Lung (tissue), 12 donors: ENCODE data around the gene POLN. TPM values are rescaled to one million over a fixed set of nuclear protein-coding genes. Genes with fewer than 3 reads are reported as not detected.

Experiments used
- ATAC-seq: fragments of 200-7000 bp; cut with Tn5 transposase; one replicate; pipeline ENCODE4 v1.9.1; 2020; ENCODE audit warnings: moderate number of reproducible peaks; ENCODE audit not compliant: insufficient read depth, low FRiP score
- DNase-seq, 3 donors: peaks; one replicate each; pipeline ENCODE4 v3.0.0-alpha.2; 2013 to 2017
- H3K27ac ChIP-seq, 2 donors: one replicate each; pipeline ENCODE4 v1.5.1; 2013; ENCODE audit warnings: mild to moderate bottlenecking in 2 of 2, moderate library complexity in 2 of 2, control low read depth in 1 of 2, inconsistent platforms in 1 of 2, low read depth in 1 of 2, low read length in 1 of 2
- H3K27me3 ChIP-seq, 3 donors: one replicate each; pipeline ENCODE4 v1.5.1; 2013; ENCODE audit warnings: low read length in 2 of 3; ENCODE audit not compliant: control insufficient read depth in 3 of 3, insufficient read depth in 3 of 3
- H3K36me3 ChIP-seq, 4 donors: one replicate each; pipeline ENCODE4 v1.5.1; 2013; ENCODE audit warnings: low read length in 4 of 4, mild to moderate bottlenecking in 1 of 4, moderate library complexity in 1 of 4; ENCODE audit not compliant: control insufficient read depth in 4 of 4, insufficient read depth in 4 of 4
- H3K4me1 ChIP-seq, 5 donors: one replicate each; pipeline ENCODE4 v1.5.1; 2013; ENCODE audit warnings: low read length in 5 of 5, mild to moderate bottlenecking in 2 of 5, moderate library complexity in 1 of 5; ENCODE audit not compliant: control insufficient read depth in 5 of 5, insufficient read depth in 5 of 5
- H3K4me3 ChIP-seq: one replicate; pipeline ENCODE4 v1.5.1; 2013; ENCODE audit warnings: mild to moderate bottlenecking, control low read depth, moderate library complexity
- H3K9ac ChIP-seq, 2 donors: one replicate each; pipeline ENCODE4 v1.5.1; 2013; ENCODE audit warnings: low read length in 2 of 2, control low read depth in 1 of 2; ENCODE audit not compliant: insufficient read depth in 1 of 2
- H3K9me3 ChIP-seq, 4 donors: one replicate each; pipeline ENCODE4 v1.5.1; 2013; ENCODE audit warnings: low read length in 3 of 4, mild to moderate bottlenecking in 1 of 4, moderate library complexity in 1 of 4; ENCODE audit not compliant: control insufficient read depth in 4 of 4, insufficient read depth in 3 of 4
- WGBS, 2 donors: extraction: QIAGEN DNeasy Blood & Tissue Kit; methylation state at CpG; one replicate each; pipeline ENCODE4 v1.1.7; 2013; 5-methylcytosine and 5-hydroxymethylcytosine counted together
- polyA plus RNA-seq, 2 donors: library from polyadenylated mRNA; stranded (reverse); fragments of 200-250 nt; gene quantifications; one replicate each; pipeline ENCODE4 v1.2.1, GENCODE V29; 2013
- total RNA-seq, 2 donors: library from RNA; depleted of rRNA in 1 of 2; stranded (reverse); fragments of >200 nt in 1 of 2; gene quantifications; one replicate each; pipeline ENCODE4 v1.2.1, GENCODE V29; 2014 to 2021
- TF ChIP-seq, protein P1 (sequence below): IDR thresholded peaks from 2 replicates; pipeline ENCODE4 v1.5.1; 2012; ENCODE audit warnings: mild to moderate bottlenecking; ENCODE audit errors: control extremely low read depth, extremely low read depth
- donor health status: control.
- donor health status: control.
- donor health status: Bipolar disorder and iron deficiency.
- donor health status: healthy.
- donor health status: DM: yes; HTN: yes; CAD: no.

Gene POLN
- total and polyA plus RNA-seq, 4 donors, result 0.68 to 3.7 (median 2.2) TPM

DNA sequence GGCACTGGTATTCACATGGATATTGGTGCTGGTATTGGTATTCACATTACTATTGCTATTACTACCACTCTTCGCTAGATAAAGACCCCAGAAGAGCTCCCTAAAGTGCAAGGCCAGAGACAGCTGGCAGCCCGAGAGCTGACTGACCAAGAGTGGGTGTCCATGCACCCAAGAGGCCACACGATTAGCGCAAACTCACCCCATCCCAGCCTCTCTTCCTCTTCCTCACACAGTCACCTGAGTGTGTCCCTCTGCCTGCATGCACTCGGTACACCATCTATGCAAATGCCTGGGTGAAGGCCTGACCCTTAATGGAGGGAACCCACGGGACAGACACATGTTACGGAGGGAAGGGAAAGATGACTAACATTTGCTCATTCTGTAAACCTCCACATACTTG lies 86.7 kb downstream of the POLN start:
- Histone ChIP-seq H3K36me3 (no peaks in the 10 kb centered on the region), H3K4me1 (no peaks in the 10 kb centered on the region), H3K27me3 (no peaks in the 10 kb centered on the region), H3K9ac (no peak overlapping the region), H3K27ac (no peak overlapping the region), H3K9me3 (peaks cover 0 to 3% (median under 1%) of the 10 kb centered on the region in 4 donors), H3K4me3 (no peak overlapping the region)
- DNase-seq (no peak), ATAC-seq (no peak)
- TF ChIP-seq, protein P1, sequence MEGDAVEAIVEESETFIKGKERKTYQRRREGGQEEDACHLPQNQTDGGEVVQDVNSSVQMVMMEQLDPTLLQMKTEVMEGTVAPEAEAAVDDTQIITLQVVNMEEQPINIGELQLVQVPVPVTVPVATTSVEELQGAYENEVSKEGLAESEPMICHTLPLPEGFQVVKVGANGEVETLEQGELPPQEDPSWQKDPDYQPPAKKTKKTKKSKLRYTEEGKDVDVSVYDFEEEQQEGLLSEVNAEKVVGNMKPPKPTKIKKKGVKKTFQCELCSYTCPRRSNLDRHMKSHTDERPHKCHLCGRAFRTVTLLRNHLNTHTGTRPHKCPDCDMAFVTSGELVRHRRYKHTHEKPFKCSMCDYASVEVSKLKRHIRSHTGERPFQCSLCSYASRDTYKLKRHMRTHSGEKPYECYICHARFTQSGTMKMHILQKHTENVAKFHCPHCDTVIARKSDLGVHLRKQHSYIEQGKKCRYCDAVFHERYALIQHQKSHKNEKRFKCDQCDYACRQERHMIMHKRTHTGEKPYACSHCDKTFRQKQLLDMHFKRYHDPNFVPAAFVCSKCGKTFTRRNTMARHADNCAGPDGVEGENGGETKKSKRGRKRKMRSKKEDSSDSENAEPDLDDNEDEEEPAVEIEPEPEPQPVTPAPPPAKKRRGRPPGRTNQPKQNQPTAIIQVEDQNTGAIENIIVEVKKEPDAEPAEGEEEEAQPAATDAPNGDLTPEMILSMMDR, result no peak
- 98% methylated on average over 7 of the region's 7 CpGs for whole genome bisulfite sequencing, 2 donors

DNA sequence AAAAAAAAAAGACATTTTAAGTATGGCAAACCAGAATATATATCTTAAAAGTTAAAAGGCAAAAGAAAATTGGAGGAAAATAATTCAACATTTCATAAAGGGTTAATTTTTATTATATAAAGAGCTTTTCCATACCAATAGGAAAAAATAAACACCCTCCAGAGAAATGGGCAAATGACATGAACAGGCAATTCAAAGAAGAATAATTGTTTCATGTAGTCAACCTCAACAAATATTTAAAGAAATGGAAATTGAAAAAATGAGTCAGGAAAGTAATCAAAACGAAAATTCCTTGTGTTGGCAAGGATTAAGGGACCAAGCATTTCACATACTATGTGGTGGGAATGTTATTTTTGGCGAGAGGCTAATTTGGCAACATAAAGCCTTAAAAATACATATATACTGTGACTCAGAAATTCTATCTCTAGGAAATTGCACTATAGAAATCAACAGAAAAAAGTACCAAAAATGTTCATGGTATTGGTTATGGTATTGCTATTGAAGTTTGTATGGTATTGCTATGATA lies 87.6 kb downstream of the POLN start:
- WGBS, 2 donors, result 82 to 85% methylated on average over 2 of the region's 2 CpGs
- TF ChIP-seq, protein P1, result no peak
- no peaks in the 10 kb centered on the region for H3K27me3 ChIP-seq
- H3K27ac ChIP-seq, result no peak overlapping the region
- DNase-seq (no peak), ATAC-seq (no peak)
- no peak overlapping the region for H3K4me3 ChIP-seq
- H3K4me1 ChIP-seq, result no peaks in the 10 kb centered on the region
- no peaks in the 10 kb centered on the region for H3K36me3 ChIP-seq
- no peak overlapping the region for H3K9ac ChIP-seq
- peaks cover 0 to 3% (median under 1%) of the 10 kb centered on the region in 4 donors for H3K9me3 ChIP-seq

DNA sequence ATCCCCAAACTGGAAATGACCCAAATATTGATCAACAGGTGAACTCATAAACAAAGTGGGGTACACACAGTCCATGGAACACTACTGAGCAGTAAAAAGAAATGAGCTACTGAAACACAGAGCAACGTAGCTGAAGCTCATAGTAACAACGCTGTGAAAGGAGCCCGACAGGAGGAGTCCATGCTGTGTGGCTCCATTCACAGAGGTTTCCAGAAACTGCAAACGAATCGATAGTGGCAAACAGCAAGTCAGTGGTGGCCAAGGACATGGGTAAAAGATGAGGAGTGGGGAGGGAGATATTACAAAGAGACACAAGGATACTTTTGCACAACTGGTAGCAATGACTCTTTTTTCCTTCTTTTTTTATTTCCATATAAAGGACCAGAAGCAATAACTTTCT lies 90.4 kb downstream of the POLN start:
- no peak for DNase-seq
- 78 to 81% methylated on average over 5 of the region's 5 CpGs for WGBS, 2 donors
- Histone ChIP-seq H3K9me3 (peaks cover 0 to 2% (median 0%) of the 10 kb centered on the region in 4 donors), H3K36me3 (no peaks in the 10 kb centered on the region), H3K27me3 (no peaks in the 10 kb centered on the region), H3K4me1 (no peaks in the 10 kb centered on the region), H3K27ac (no peak overlapping the region), H3K9ac (no peak overlapping the region), H3K4me3 (no peak overlapping the region)
- ATAC-seq, result no peak
- TF ChIP-seq, protein P1, result no peak

DNA sequence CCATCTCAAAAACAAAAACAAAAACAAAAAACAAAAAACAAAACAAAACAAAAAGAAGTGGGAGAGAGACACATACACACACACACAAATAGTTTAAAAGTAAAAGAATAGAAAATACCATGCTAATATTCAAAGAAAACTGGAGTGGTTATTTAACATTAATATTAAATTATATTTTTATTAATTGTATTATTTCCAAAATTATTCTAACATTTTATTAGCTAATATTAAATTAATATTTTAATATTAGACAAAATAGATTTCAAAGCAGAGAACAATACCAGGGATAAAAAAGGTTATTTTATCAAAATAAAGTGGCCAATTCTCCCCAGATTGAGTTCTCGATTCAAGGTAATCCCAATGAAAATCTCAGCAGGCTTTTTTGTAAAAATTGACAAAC lies 91.8 kb downstream of the POLN start:
- no peak overlapping the region for H3K9ac ChIP-seq
- no peak for DNase-seq
- H3K36me3 ChIP-seq, result no peaks in the 10 kb centered on the region
- TF ChIP-seq, protein P1, result no peak
- no peaks in the 10 kb centered on the region for H3K4me1 ChIP-seq
- H3K27me3 ChIP-seq, result no peaks in the 10 kb centered on the region
- WGBS, 2 donors, result 94 to 97% methylated on average over 1 of the region's 1 CpG
- peaks cover 0 to 2% (median 0%) of the 10 kb centered on the region in 4 donors for H3K9me3 ChIP-seq
- no peak overlapping the region for H3K27ac ChIP-seq
- no peak for ATAC-seq
- H3K4me3 ChIP-seq, result no peak overlapping the region
